K562 (cell line): ENCODE data around the gene ZFAND6. TPM values are rescaled to one million over a fixed set of nuclear protein-coding genes. Genes with fewer than 3 reads are reported as not detected.

Experiments used
- BCOR ChIP-seq: fragments of 450-650 bp; IDR thresholded peaks from 2 replicates; pipeline ENCODE4 v1.6.1; 2016
- CCNT2 ChIP-seq: IDR thresholded peaks from 2 replicates; pipeline ENCODE4 v1.6.1; 2011; ENCODE audit warnings: borderline replicate concordance, low read depth, mild to moderate bottlenecking, moderate library complexity, mixed read lengths, low read length; ENCODE audit not compliant: insufficient read length; ENCODE audit errors: extremely low read depth
- CEBPG ChIP-seq, 3 experiments: fragments of 200-800 bp in 1 of 3; sonication (Bioruptor generic) in 1 of 3; sonication (generic) in 1 of 3; formaldehyde crosslinking in 1 of 3; IDR thresholded peaks in 2 of 3; conservative IDR thresholded peaks in 1 of 3; 2 replicates each; pipeline versions ENCODE4 v1.6.1 to v1.8.0; 2016 to 2022; ENCODE audit warnings: missing compliant biosample characterization in 2 of 3, missing genetic modification characterization in 2 of 3, mild to moderate bottlenecking in 1 of 3, missing genetic modification reagents in 1 of 3
- LCOR ChIP-seq: sonication (generic); formaldehyde crosslinking; IDR thresholded peaks from 2 replicates; pipeline ENCODE4 v1.8.0; 2022; ENCODE audit warnings: mild to moderate bottlenecking, missing genetic modification reagents
- MECOM ChIP-seq: fragments of 250-450 bp; sonication (Bioruptor Pico); IDR thresholded peaks from 2 replicates; pipeline ENCODE4 v1.8.0; 2022; ENCODE audit warnings: inconsistent platforms
- SP1 ChIP-seq: sonication (generic); formaldehyde crosslinking; IDR thresholded peaks from 2 replicates; pipeline ENCODE4 v1.8.1; 2022; ENCODE audit warnings: mild to moderate bottlenecking, missing genetic modification reagents
- TFAP4 ChIP-seq: sonication (generic); formaldehyde crosslinking; IDR thresholded peaks from 2 replicates; pipeline ENCODE4 v1.8.0; 2022; ENCODE audit warnings: missing genetic modification reagents, mild to moderate bottlenecking, moderate library complexity, borderline replicate concordance
- TOE1 ChIP-seq, 2 experiments: fragments of 450-650 bp in 1 of 2; sonication (generic) in 1 of 2; formaldehyde crosslinking in 1 of 2; IDR thresholded peaks; 2 replicates each; pipeline versions ENCODE4 v1.7.1 to v1.8.0; 2016 to 2022; ENCODE audit warnings: borderline replicate concordance in 2 of 2, mild to moderate bottlenecking in 2 of 2, antibody characterized with exemption in 1 of 2, inconsistent platforms in 1 of 2, low read depth in 1 of 2, missing genetic modification reagents in 1 of 2, moderate library complexity in 1 of 2
- XRCC4 ChIP-seq: IDR thresholded peaks from one replicate; pipeline ENCODE4 v1.6.1; 2011; ENCODE audit not compliant: insufficient read depth, insufficient read length; ENCODE audit errors: extremely low read depth
- ZNF12 ChIP-seq: sonication (generic); formaldehyde crosslinking; IDR thresholded peaks from 2 replicates; pipeline ENCODE4 v1.4.0; 2020; ENCODE audit warnings: mild to moderate bottlenecking, missing genetic modification reagents
- ZNF507 ChIP-seq: conservative IDR thresholded peaks from 2 replicates; pipeline ENCODE4 v1.6.1; 2017; ENCODE audit warnings: missing genetic modification characterization, missing compliant biosample characterization
- ZNF586 ChIP-seq: fragments of 450-650 bp; formaldehyde crosslinking; conservative IDR thresholded peaks from 2 replicates; pipeline ENCODE4 v1.4.0; 2020; ENCODE audit warnings: mild to moderate bottlenecking, moderate library complexity
- polyA plus RNA-seq, 8 experiments: library from polyadenylated mRNA; depleted of rRNA in 4 of 8; stranded (reverse) in 5 of 8; unstranded in 3 of 8; fragments of >200 nt; fragmentation: Nextera tagmentation in 2 of 8; fragmentation: Illumina TruSeq in 1 of 8; extraction: Ambion mirVana in 2 of 8; extraction: Trizol in 1 of 8; gene quantifications; 2 replicates each; pipeline versions ENCODE4 v1.2.1 to v1.2.3, GENCODE V29; 2011 to 2014; ENCODE audit warnings: inconsistent platforms in 1 of 8, missing spikeins in 1 of 8
- total RNA-seq, 7 experiments: library from RNA; depleted of rRNA in 6 of 7; stranded (reverse); fragments of >200 nt in 6 of 7; fragmentation: Illumina TruSeq in 2 of 7; extraction: Trizol in 2 of 7; gene quantifications; 2 replicates each; pipeline versions ENCODE4 v1.2.1 to v1.2.3, GENCODE V29; 2011 to 2021; ENCODE audit warnings: low replicate concordance in 1 of 7
- TF ChIP-seq, protein P1 (sequence below), 2 experiments: IDR thresholded peaks; 2 replicates each; pipeline ENCODE4 v1.6.1; 2012; ENCODE audit warnings: improper control_type of control experiment in 2 of 2, low read depth in 2 of 2, low read length in 2 of 2, borderline replicate concordance in 1 of 2
- TF ChIP-seq, protein P2 (sequence below): fragments of 450-650 bp; IDR thresholded peaks from 2 replicates; pipeline ENCODE4 v1.7.0; 2016; ENCODE audit warnings: borderline replicate concordance
- TF ChIP-seq, protein P3 (sequence below): fragments of 250-450 bp; sonication (Bioruptor Pico); IDR thresholded peaks from 2 replicates; pipeline ENCODE4 v1.9.0; 2021; ENCODE audit warnings: mild to moderate bottlenecking
- TF ChIP-seq, protein P4 (sequence below): fragments of 450-650 bp; formaldehyde crosslinking; IDR thresholded peaks from 2 replicates; pipeline ENCODE4 v1.4.0; 2020; ENCODE audit warnings: mild to moderate bottlenecking, mixed read lengths

The ZFAND6 gene
- total and polyA plus RNA-seq, 9 of the 15 experiments (the other 6 are each of a cell fraction or from before 2014, with no cell fraction given) = 53.9 to 206 (median 88.9) TPM

- TF ChIP-seq CEBPG (CRISPR knock-in tag; IDR thresholded peaks at IDR 0.05) (no peak), CEBPG (tag; conservative IDR thresholded peaks at IDR 0.05 in 1 of 2, IDR thresholded peaks at IDR 0.05 in 1 of 2) (no peak), XRCC4 (no peak), ZNF12 (no peak; the same call in 1 of the 2 replicates), TFAP4 (peak; percentile 40; the same call in 1 of the 2 replicates), SP1 (peak; percentile 84; the same call in 1 of the 2 replicates), BCOR (peak; percentile 53; the same call in 1 of the 2 replicates), CCNT2 (peak; percentile 72), MECOM (no peak), TOE1 (IDR thresholded peaks at IDR 0.05; ENCODE audit: borderline replicate concordance) (no peak), TOE1 (CRISPR knock-in tag; IDR thresholded peaks at IDR 0.05; ENCODE audit: borderline replicate concordance, low read depth) (no peak), ZNF507 (no peak), LCOR (CRISPR knock-in tag) (no peak), ZNF586 (no peak)
- TF ChIP-seq, protein P1, sequence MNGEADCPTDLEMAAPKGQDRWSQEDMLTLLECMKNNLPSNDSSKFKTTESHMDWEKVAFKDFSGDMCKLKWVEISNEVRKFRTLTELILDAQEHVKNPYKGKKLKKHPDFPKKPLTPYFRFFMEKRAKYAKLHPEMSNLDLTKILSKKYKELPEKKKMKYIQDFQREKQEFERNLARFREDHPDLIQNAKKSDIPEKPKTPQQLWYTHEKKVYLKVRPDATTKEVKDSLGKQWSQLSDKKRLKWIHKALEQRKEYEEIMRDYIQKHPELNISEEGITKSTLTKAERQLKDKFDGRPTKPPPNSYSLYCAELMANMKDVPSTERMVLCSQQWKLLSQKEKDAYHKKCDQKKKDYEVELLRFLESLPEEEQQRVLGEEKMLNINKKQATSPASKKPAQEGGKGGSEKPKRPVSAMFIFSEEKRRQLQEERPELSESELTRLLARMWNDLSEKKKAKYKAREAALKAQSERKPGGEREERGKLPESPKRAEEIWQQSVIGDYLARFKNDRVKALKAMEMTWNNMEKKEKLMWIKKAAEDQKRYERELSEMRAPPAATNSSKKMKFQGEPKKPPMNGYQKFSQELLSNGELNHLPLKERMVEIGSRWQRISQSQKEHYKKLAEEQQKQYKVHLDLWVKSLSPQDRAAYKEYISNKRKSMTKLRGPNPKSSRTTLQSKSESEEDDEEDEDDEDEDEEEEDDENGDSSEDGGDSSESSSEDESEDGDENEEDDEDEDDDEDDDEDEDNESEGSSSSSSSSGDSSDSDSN (IDR thresholded peaks at IDR 0.05; ENCODE audit: borderline replicate concordance in 1 of 2, low read depth in 2 of 2, low read length in 2 of 2) = peak; percentile 42 to 47; a peak in 2 of 4 replicates
- TF ChIP-seq, protein P2, sequence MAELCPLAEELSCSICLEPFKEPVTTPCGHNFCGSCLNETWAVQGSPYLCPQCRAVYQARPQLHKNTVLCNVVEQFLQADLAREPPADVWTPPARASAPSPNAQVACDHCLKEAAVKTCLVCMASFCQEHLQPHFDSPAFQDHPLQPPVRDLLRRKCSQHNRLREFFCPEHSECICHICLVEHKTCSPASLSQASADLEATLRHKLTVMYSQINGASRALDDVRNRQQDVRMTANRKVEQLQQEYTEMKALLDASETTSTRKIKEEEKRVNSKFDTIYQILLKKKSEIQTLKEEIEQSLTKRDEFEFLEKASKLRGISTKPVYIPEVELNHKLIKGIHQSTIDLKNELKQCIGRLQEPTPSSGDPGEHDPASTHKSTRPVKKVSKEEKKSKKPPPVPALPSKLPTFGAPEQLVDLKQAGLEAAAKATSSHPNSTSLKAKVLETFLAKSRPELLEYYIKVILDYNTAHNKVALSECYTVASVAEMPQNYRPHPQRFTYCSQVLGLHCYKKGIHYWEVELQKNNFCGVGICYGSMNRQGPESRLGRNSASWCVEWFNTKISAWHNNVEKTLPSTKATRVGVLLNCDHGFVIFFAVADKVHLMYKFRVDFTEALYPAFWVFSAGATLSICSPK = no peak
- TF ChIP-seq, protein P3, sequence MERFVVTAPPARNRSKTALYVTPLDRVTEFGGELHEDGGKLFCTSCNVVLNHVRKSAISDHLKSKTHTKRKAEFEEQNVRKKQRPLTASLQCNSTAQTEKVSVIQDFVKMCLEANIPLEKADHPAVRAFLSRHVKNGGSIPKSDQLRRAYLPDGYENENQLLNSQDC (CRISPR knock-in tag) = no peak
- TF ChIP-seq, protein P4, sequence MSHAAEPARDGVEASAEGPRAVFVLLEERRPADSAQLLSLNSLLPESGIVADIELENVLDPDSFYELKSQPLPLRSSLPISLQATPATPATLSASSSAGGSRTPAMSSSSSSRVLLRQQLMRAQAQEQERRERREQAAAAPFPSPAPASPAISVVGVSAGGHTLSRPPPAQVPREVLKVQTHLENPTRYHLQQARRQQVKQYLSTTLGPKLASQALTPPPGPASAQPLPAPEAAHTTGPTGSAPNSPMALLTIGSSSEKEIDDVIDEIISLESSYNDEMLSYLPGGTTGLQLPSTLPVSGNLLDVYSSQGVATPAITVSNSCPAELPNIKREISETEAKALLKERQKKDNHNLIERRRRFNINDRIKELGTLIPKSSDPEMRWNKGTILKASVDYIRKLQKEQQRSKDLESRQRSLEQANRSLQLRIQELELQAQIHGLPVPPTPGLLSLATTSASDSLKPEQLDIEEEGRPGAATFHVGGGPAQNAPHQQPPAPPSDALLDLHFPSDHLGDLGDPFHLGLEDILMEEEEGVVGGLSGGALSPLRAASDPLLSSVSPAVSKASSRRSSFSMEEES = no peak
These were observed at the start of gene ZFAND6 (continued) for GRCh38 chr15:80058851-80059785.
